Right atrium auricular region (tissue), 2 donors: ENCODE measurements around the gene INPP5A. TPM values are rescaled to one million over a fixed set of nuclear protein-coding genes. Genes with fewer than 3 reads are reported as not detected.
"Not testable (repeated sequence)": the region's sequence is repeated elsewhere in the genome, so short reads cannot be mapped to it uniquely, and the experiment has no call there.

ENCODE experiments used
- DNase-seq: peaks from one replicate; pipeline ENCODE4 v3.0.0-alpha.2; 2019; ENCODE audit warnings: low spot score
- H3K27ac ChIP-seq, 2 donors: fragments of 200-600 bp; sonication (generic); 1 replicate in 1 of 2; 2 replicates in 1 of 2; pipeline ENCODE4 v1.5.1; 2016 to 2019
- H3K27me3 ChIP-seq, 2 donors: fragments of 200-600 bp; sonication (generic); one replicate each; pipeline versions ENCODE4 v1.5.1 to v1.6.0; 2017 to 2019
- H3K36me3 ChIP-seq: fragments of 200-600 bp; sonication (generic); one replicate; pipeline ENCODE4 v1.5.1; 2016
- H3K4me1 ChIP-seq, 2 donors: fragments of 200-600 bp; sonication (generic); one replicate each; pipeline versions ENCODE4 v1.5.1 to v1.6.0; 2017 to 2019
- H3K4me3 ChIP-seq, 2 donors: fragments of 200-600 bp; sonication (generic); 1 replicate in 1 of 2; 2 replicates in 1 of 2; pipeline ENCODE4 v1.5.1; 2017 to 2019; ENCODE audit warnings: mild to moderate bottlenecking in 1 of 2, moderate library complexity in 1 of 2
- H3K9me3 ChIP-seq, 2 donors: fragments of 200-600 bp; sonication (generic); one replicate each; pipeline ENCODE4 v1.5.1; 2019
- total RNA-seq, 2 donors: library from RNA; depleted of rRNA; stranded (reverse); fragments of >200 nt; gene quantifications; one replicate each; pipeline ENCODE4 v1.1.0, GENCODE V29; 2016
- TF ChIP-seq, protein P1 (sequence below), 2 donors: fragments of 200-600 bp; sonication (generic); IDR thresholded peaks; one replicate each; pipeline ENCODE4 v1.5.1; 2019; ENCODE audit warnings: antibody characterized with exemption in 2 of 2

INPP5A gene
- total RNA-seq, 2 donors from 2014 or later: 116 to 143 TPM

DNA sequence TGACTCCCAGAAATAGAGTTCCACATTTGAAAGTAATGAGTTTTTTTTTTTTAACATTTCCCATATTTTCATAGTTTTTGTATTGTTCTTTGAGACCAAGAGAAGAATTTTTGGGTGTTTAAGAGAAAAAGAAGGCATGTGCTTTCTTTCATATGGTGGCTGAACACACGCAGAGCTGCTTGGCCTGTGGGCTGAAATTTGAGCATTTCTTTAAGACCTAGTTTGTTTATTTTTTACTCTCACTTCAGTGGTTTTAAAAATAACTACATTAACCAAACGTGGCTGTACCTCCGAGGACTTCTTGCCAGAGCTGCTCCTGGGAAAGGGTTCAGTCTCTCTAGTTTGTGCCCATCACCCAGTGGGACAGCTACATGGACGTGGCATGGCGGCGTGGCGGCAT lies 58.3 kb downstream of the INPP5A start:
- no peak for DNase-seq
- H3K36me3 ChIP-seq: no peaks in the 10 kb centered on the region
- no peaks in the 10 kb centered on the region for H3K27me3 ChIP-seq
- TF ChIP-seq, protein P1, sequence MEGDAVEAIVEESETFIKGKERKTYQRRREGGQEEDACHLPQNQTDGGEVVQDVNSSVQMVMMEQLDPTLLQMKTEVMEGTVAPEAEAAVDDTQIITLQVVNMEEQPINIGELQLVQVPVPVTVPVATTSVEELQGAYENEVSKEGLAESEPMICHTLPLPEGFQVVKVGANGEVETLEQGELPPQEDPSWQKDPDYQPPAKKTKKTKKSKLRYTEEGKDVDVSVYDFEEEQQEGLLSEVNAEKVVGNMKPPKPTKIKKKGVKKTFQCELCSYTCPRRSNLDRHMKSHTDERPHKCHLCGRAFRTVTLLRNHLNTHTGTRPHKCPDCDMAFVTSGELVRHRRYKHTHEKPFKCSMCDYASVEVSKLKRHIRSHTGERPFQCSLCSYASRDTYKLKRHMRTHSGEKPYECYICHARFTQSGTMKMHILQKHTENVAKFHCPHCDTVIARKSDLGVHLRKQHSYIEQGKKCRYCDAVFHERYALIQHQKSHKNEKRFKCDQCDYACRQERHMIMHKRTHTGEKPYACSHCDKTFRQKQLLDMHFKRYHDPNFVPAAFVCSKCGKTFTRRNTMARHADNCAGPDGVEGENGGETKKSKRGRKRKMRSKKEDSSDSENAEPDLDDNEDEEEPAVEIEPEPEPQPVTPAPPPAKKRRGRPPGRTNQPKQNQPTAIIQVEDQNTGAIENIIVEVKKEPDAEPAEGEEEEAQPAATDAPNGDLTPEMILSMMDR (IDR thresholded peaks at IDR 0.05): no peak
- no peak overlapping the region for H3K27ac ChIP-seq
- peaks cover 0 to 12% of the 10 kb centered on the region in 2 donors for H3K9me3 ChIP-seq
- H3K4me1 ChIP-seq: peaks cover 0 to 51% of the 10 kb centered on the region in 2 donors
- H3K4me3 ChIP-seq: no peak overlapping the region

DNA sequence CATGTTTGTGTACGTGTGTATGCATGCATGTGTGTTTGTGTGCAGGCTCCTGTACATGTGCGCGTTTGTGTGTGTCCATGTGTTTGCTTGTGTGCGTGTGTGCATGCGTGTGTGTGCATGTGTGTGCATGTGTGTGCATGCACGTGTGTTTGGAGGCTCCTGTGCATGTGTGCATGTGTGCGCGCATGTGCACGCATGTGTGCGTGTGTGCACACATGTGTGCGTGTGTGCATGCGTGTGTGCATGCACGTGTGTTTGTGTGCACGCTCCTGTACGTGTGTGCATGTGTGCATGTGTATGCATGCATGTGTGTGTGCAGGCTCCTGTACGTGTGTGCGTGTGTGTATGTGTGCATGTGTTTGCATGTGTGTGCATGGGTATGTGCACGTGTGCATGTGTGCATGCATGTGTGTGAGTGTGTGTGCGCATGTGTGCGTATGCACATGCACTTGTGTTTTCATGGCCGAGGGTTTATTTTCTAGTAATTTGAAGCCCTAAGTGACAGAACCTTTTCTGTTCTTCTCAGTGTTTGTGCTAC lies 59.2 kb downstream of the INPP5A start:
- Histone ChIP-seq H3K27ac (no peak overlapping the region), H3K36me3 (no peaks in the 10 kb centered on the region), H3K9me3 (peaks cover 0 to 13% of the 10 kb centered on the region in 2 donors), H3K27me3 (no peaks in the 10 kb centered on the region), H3K4me3 (no peak overlapping the region), H3K4me1 (peaks cover 0 to 42% of the 10 kb centered on the region in 2 donors)
- no peak for DNase-seq
- TF ChIP-seq, protein P1 (IDR thresholded peaks at IDR 0.05): no peak

DNA sequence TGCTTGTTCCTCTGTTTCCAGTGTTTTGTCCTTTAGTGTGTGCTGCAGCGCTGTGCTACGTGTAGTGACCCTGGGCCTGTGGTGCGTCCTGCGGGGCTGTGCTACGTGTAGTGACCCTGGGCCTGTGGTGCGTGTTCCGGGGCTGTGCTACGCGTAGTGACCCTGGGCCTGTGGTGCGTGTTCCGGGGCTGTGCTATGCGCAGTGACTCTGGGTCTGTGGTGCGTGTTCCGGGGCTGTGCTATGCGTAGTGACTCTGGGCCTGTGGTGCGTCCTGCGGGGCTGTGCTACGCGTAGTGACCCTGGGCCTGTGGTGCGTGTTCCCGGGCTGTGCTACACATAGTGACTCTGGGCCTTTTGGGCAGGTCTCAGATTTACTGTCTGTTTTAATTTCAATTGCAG lies 60.1 kb downstream of the INPP5A start:
- TF ChIP-seq, protein P1 (IDR thresholded peaks at IDR 0.05): no peak
- Histone ChIP-seq H3K27ac (no peak overlapping the region), H3K36me3 (no peaks in the 10 kb centered on the region), H3K9me3 (peaks cover 0 to 12% of the 10 kb centered on the region in 2 donors), H3K4me1 (peaks cover 0 to 34% of the 10 kb centered on the region in 2 donors), H3K27me3 (no peaks in the 10 kb centered on the region), H3K4me3 (no peak overlapping the region)
- no peak for DNase-seq

DNA sequence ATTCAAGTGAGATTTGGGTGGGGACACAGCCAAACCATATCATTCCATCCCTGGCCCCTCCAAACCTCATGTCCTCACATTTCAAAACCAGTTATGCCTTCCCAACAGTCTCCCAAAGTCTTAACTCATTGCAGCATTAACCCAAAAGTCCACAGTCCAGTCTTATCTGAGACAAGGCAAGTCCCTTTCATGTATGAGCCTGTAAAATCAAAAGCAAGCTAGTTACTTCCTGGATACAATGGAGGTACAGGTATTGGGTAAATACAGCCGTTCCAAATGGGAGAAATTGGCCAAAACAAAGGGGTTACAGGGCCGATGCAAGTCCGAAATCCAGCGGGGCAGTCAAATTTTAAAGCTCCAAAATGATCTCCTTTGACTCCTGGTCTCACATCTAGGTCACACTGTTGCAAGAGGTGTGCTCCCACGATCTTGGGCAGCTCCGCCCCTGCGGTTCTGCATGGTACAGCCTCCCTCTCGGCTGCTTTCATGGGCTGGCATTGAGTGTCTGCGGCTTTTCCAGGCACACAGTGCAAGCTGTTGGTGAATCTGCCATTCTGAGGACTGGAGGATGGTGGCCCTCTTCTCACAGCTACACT lies 61.5 kb downstream of the INPP5A start:
- not testable (repeated sequence) for H3K27ac ChIP-seq, H3K36me3 ChIP-seq, H3K4me3 ChIP-seq, H3K27me3 ChIP-seq, DNase-seq, H3K9me3 ChIP-seq
- H3K4me1 ChIP-seq: peaks cover 0 to 24% of the 10 kb centered on the region in 2 donors

DNA sequence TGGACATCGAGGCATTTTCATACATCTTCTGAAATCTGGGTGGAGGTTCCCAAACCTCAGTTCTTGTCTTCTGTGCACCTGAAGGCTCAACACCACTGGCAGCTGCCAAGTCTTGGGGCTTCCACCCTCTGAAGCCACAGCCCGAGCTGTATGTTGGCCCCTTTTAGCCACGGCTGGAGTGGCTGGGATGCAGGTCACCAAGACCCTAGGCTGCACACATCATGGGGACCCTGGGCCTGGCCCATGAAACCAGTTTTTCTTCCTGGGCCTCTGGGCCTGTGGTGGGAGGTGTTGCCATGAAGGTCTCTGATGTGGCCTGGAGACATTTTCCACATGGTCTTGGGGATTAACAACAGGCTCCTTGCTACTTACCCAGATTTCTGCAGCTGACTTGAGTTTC lies 62.1 kb downstream of the INPP5A start:
- TF ChIP-seq, protein P1 (IDR thresholded peaks at IDR 0.05): no peak
- no peaks in the 10 kb centered on the region for H3K36me3 ChIP-seq
- H3K27ac ChIP-seq: no peak overlapping the region
- DNase-seq: no peak
- H3K4me1 ChIP-seq: peaks cover 0 to 18% of the 10 kb centered on the region in 2 donors
- H3K4me3 ChIP-seq: no peak overlapping the region
- H3K27me3 ChIP-seq: no peaks in the 10 kb centered on the region
- H3K9me3 ChIP-seq: peaks cover 0 to 9% of the 10 kb centered on the region in 2 donors

DNA sequence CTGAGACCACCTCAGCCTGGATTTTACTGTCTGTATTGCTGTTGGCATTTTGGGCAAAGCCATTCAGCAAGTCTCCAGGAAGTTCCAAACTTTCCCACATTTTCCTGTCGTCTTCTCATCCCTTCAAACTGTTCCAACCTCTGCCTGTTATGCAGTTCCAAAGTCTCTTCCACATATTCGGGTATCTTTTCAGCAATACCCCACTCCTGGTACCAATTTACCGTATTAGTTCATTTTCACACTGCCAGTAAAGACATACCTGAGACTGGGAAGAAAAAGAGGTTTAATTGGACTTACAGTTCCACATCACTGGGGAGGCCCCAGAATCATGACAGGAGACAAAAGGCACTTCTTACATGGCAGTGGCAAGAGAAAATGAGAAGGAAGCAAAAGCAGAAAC lies 62.8 kb downstream of the INPP5A start:
- H3K27me3 ChIP-seq: no peaks in the 10 kb centered on the region
- TF ChIP-seq, protein P1 (IDR thresholded peaks at IDR 0.05): no peak
- peaks cover 0 to 14% of the 10 kb centered on the region in 2 donors for H3K4me1 ChIP-seq

More for the DNA sequence above, 62.8 kb downstream of the INPP5A start:
- H3K27ac ChIP-seq: no peak overlapping the region
- no peak overlapping the region for H3K4me3 ChIP-seq
- DNase-seq: no peak
- no peaks in the 10 kb centered on the region for H3K36me3 ChIP-seq
- peaks cover 0 to 9% of the 10 kb centered on the region in 2 donors for H3K9me3 ChIP-seq
